GM12872 (cell line): ENCODE data around the gene ABCA1.

Experiments used
- TF ChIP-seq, protein P1 (sequence below): IDR thresholded peaks from 3 replicates; pipeline ENCODE4 v1.5.1; 2011; ENCODE audit warnings: low read depth, mild to moderate bottlenecking, low read length, moderate library complexity; ENCODE audit not compliant: insufficient read depth

ABCA1 gene

DNA sequence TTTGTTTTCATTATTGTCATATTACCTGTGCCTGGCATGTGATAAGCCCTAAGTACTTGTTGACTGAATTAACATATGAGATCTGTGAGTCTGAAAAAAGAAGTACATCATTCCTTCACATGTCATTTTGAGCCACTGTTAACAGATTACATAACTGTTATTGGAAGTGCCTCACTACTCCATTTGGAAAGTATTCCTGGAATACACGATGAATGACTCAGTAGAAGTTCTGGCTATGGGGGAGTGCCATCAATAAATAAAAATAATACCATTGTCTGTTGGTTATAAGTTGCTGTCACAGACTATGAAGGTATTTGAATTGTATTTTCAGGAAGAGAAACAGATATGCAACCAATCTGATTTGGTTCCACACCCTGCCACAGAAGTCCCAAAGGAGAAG is 151.2 kb downstream of the ABCA1 start:
- TF ChIP-seq, protein P1, sequence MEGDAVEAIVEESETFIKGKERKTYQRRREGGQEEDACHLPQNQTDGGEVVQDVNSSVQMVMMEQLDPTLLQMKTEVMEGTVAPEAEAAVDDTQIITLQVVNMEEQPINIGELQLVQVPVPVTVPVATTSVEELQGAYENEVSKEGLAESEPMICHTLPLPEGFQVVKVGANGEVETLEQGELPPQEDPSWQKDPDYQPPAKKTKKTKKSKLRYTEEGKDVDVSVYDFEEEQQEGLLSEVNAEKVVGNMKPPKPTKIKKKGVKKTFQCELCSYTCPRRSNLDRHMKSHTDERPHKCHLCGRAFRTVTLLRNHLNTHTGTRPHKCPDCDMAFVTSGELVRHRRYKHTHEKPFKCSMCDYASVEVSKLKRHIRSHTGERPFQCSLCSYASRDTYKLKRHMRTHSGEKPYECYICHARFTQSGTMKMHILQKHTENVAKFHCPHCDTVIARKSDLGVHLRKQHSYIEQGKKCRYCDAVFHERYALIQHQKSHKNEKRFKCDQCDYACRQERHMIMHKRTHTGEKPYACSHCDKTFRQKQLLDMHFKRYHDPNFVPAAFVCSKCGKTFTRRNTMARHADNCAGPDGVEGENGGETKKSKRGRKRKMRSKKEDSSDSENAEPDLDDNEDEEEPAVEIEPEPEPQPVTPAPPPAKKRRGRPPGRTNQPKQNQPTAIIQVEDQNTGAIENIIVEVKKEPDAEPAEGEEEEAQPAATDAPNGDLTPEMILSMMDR = no peak

DNA sequence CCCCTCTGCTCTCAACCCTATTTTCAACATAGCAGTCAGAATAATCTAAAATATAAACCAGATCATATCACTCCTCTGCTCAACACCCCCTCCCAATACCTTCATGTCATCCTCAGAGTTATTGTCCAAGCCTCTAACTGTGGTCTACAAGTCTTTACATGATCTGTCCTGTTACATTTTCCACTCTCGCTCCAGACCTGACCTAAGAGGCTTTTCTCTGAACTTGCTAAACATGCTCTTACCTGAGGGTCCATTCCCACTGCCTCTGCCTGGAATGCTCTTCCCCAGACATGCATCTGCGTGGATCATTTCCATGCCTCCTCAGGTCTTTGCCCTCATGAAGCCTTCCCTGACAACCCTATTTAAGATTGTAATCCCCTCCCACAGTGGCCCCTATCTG is 152.0 kb downstream of the ABCA1 start:
- TF ChIP-seq, protein P1 = no peak

DNA sequence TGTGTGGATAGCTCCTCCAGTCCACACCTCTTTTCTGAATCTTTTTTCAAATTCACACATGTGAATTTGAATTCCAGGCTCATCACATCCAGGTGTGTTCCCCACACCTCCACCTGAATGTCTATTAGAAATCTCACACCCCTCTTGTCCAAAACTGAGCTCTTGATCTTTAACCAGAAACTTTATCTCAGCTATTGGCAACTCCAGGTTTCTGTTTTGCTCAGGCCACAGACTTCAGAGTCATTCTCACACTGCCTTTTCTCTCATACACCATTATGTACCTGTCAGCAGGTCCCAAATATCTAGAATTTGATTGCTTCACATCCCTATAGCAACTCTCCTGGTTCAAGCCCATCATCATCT is 152.4 kb downstream of the ABCA1 start:
- TF ChIP-seq, protein P1 = no peak

DNA sequence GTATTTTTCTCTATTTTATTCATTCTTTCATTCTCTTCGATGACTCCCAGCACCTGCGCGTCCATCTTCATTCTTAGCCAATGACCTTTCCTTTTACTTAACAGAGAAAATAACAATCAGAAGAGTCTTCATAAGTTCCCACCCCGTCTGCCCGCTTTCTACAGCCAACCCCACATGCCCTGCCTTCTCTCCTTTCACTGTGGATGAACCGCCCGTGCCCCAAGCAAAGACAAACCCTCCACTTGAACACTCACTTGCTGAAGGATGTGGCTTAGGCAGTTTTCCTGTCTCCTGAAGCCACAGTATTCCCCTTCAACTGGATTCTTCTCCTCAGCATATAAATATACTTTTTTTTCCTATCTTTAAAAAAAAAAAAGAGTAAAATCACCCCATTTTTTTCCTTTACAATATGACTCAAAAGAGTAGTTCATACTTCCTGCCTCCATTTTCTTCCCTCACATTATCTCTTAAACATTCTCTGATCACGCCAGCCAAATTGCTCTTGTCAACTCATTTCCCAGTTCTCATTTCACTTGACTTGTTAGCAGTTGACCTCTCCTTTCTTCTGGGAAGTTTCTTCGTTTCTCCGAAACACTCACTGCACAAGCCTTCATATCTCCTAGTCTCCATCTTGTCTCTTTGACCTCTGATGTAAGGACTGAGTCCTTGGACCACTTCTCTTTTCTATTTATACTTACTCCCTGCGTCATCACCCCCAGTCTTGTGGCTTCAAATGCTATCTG is 153.0 kb downstream of the ABCA1 start:
- TF ChIP-seq, protein P1 = no peak

DNA sequence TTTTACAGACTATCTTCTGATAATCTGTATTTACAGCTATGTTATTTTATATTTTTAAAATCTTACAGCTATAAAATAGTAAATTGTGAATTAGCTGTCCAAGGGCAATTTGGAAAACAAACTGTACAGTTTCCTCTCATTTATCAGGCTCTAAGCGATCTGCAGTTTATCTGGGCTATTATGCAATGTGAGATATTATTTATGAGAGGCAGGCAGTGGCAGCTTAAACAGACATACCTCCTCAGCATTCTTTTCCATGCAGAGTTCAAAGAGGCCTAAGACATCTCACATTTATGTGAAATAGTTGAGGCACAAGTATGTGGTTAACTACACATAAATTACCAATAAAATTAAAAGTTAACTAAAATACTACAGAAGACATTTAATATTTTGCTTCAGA is 153.8 kb downstream of the ABCA1 start:
- TF ChIP-seq, protein P1 = no peak

DNA sequence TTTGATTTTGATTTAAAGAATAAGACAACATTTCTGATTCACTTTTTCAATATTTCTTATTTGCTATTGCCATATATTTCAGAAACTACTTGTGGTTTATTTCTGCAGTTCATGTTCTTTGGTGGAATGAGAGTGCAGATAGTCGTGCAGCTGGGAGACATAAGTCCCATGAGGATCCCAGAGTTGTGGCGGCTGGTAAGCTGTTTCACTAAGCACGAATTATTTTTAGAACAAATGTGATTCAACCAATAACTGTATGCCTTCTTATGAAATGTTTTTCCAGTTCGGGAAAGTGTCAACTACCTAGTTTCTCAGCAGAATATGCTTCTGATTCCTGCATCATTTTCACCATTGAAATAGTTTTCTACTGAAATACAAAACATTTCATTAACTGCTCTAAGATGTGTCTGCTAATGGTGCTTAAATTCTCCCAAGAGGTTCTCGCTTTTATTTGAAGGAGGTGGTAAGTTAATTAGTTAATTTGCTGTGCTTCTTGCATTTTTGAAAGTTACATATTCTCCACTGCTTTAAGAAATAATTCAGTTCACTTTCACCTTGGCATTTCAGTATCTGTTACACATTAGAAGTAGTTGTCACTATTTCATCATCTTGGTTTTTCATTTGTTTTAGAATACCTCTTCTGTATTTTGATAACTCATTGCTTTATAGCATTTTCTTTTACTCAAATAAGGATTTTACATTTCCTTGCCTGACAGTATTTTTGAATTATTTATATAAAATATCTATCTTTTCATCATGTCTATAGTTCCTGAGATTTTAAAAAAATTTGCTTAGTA is 155.0 kb downstream of the ABCA1 start:
- TF ChIP-seq, protein P1 = no peak

DNA sequence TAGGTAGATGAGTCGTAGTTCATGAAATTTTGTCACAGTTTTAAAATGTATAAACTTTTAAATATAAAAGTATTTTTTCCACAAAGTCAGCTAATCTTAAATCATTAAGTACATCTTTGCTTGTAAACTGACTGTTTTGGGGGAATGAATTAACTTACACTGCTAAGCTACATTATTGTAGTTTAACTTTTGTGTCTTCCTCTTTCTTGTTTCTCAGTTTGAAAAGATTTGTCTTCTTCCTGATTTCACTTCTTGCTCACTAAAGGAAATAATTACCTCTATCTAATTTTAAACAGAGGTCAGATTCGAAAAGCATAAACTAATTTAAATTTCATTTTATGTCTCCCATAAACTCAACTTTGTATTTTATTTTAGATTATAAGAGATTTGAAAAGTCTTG is 158.3 kb downstream of the ABCA1 start:
- TF ChIP-seq, protein P1 = no peak
